Measurements from ENCODE around the gene ENG.

- TF ChIP-seq REST (IDR thresholded peaks at IDR 0.05; ENCODE audit: low read depth) (no peak), POLR2AphosphoS5 (IDR thresholded peaks at IDR 0.05; ENCODE audit: low read depth, low read length) (no peak), POLR2A (IDR thresholded peaks at IDR 0.05; ENCODE audit: borderline replicate concordance, extremely low read depth, insufficient read depth, insufficient read length) (no peak), CTCF (IDR thresholded peaks at IDR 0.05 in 2 of 3, conservative IDR thresholded peaks at IDR 0.05 in 1 of 3; ENCODE audit: borderline replicate concordance in 1 of 3, insufficient read depth in 1 of 3, low read depth in 2 of 3, low read length in 2 of 3) (no peak), EZH2 (IDR thresholded peaks at IDR 0.05) (no peak), YY1 (IDR thresholded peaks at IDR 0.05; ENCODE audit: extremely low read depth, insufficient replicate concordance, low read depth, low read length) (no peak)
- TF ChIP-seq, protein P1, sequence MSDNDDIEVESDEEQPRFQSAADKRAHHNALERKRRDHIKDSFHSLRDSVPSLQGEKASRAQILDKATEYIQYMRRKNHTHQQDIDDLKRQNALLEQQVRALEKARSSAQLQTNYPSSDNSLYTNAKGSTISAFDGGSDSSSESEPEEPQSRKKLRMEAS (IDR thresholded peaks at IDR 0.05), result no peak
Measured at GRCh38 chr9:127812936-127813675, 41.4 kb downstream of the ENG start.
